ENCODE measurements around the gene DCLK2. TPM values are rescaled to one million over a fixed set of nuclear protein-coding genes. Genes with fewer than 3 reads are reported as not detected.

Gene DCLK2
- polyA plus RNA-seq, 1 donor from 2014 or later = 134 TPM

- Histone ChIP-seq H3K79me2 (replicated peaks; ENCODE audit: insufficient read depth, low read length) (no peaks in the 10 kb centered on the region), H3K9me3 (ENCODE audit: low read length) (no peaks in the 10 kb centered on the region), H2AFZ (ENCODE audit: low read depth, low read length) (no peak overlapping the region), H3K27ac (ENCODE audit: low read length) (no peak overlapping the region), H3K4me3 (ENCODE audit: low read length) (no peak overlapping the region), H3K4me2 (ENCODE audit: low read length) (no peak overlapping the region), H3F3A (ENCODE audit: insufficient read depth, low read length, poor library complexity, severe bottlenecking) (no peaks in the 10 kb centered on the region), H3K36me3 (ENCODE audit: insufficient read depth, low read length) (no peaks in the 10 kb centered on the region), H4K20me1 (ENCODE audit: insufficient read depth) (no peaks in the 10 kb centered on the region), H3K9me2 (ENCODE audit: insufficient read depth, low read length) (no peaks in the 10 kb centered on the region), H3K27me3 (ENCODE audit: insufficient read depth, low read depth, low read length) (no peaks in the 10 kb centered on the region), H3K9ac (ENCODE audit: low read length) (no peak overlapping the region)
- TF ChIP-seq REST (IDR thresholded peaks at IDR 0.05; ENCODE audit: borderline replicate concordance) = no peak
- TF ChIP-seq CTCF (IDR thresholded peaks at IDR 0.05; ENCODE audit: poor library complexity, severe bottlenecking) = no peak
- no peak for TF ChIP-seq RAD21 (conservative IDR thresholded peaks at IDR 0.05)
- TF ChIP-seq TAF1 (IDR thresholded peaks at IDR 0.05; ENCODE audit: low read depth) = no peak
- no peak for TF ChIP-seq MXI1 (conservative IDR thresholded peaks at IDR 0.05; ENCODE audit: poor library complexity, severe bottlenecking)
- TF ChIP-seq EP300 (conservative IDR thresholded peaks at IDR 0.05; ENCODE audit: poor library complexity, severe bottlenecking) = no peak
- no peak for TF ChIP-seq POLR2AphosphoS5 (IDR thresholded peaks at IDR 0.05)
- TF ChIP-seq SMC3 (conservative IDR thresholded peaks at IDR 0.05; ENCODE audit: poor library complexity) = no peak
Measured at GRCh38 chr4:150305995-150306394, 227.8 kb downstream of the DCLK2 start.

- no peak overlapping the region for H3K27ac ChIP-seq (ENCODE audit: low read length)
- no peak overlapping the region for H2AFZ ChIP-seq (ENCODE audit: low read depth, low read length)
- H3K9ac ChIP-seq (ENCODE audit: low read length) = no peak overlapping the region
- H4K20me1 ChIP-seq (ENCODE audit: insufficient read depth) = no peaks in the 10 kb centered on the region
- no peaks in the 10 kb centered on the region for H3K9me2 ChIP-seq (ENCODE audit: insufficient read depth, low read length)
- no peaks in the 10 kb centered on the region for H3K27me3 ChIP-seq (ENCODE audit: insufficient read depth, low read depth, low read length)
- H3F3A ChIP-seq (ENCODE audit: insufficient read depth, low read length, poor library complexity, severe bottlenecking) = no peaks in the 10 kb centered on the region
- TF ChIP-seq RAD21 (conservative IDR thresholded peaks at IDR 0.05) (no peak), TAF1 (IDR thresholded peaks at IDR 0.05; ENCODE audit: low read depth) (no peak), REST (IDR thresholded peaks at IDR 0.05; ENCODE audit: borderline replicate concordance) (no peak), POLR2AphosphoS5 (IDR thresholded peaks at IDR 0.05) (no peak), EP300 (conservative IDR thresholded peaks at IDR 0.05; ENCODE audit: poor library complexity, severe bottlenecking) (no peak), SMC3 (conservative IDR thresholded peaks at IDR 0.05; ENCODE audit: poor library complexity) (no peak), EZH2 (IDR thresholded peaks at IDR 0.05; ENCODE audit: borderline replicate concordance, insufficient read depth, low read length, poor library complexity, severe bottlenecking) (no peak), CTCF (IDR thresholded peaks at IDR 0.05; ENCODE audit: poor library complexity, severe bottlenecking) (no peak), MXI1 (conservative IDR thresholded peaks at IDR 0.05; ENCODE audit: poor library complexity, severe bottlenecking) (no peak)
- no peaks in the 10 kb centered on the region for H3K36me3 ChIP-seq (ENCODE audit: insufficient read depth, low read length)
- H3K4me2 ChIP-seq (ENCODE audit: low read length) = no peak overlapping the region
- H3K9me3 ChIP-seq (ENCODE audit: low read length) = no peaks in the 10 kb centered on the region
- no peak overlapping the region for H3K4me3 ChIP-seq (ENCODE audit: low read length)
- H3K79me2 ChIP-seq (replicated peaks; ENCODE audit: insufficient read depth, low read length) = no peaks in the 10 kb centered on the region
Measured at GRCh38 chr4:150306719-150307118, 228.5 kb downstream of the DCLK2 start.
